Measurements from ENCODE around the gene ANTXR1. TPM values are rescaled to one million over a fixed set of nuclear protein-coding genes. Genes with fewer than 3 reads are reported as not detected.

Gene ANTXR1
- total and polyA plus RNA-seq, 9 of the 15 experiments (the other 6 are each of a cell fraction or from before 2014, with no cell fraction given): 0.07 to 1.00 (median 0.54) TPM

- no peak for TF ChIP-seq VEZF1 (CRISPR knock-in tag; IDR thresholded peaks at IDR 0.05)
Measured at GRCh38 chr2:69092857-69093256, 79.9 kb downstream of the ANTXR1 start (continued).

- ChIA-PET POLR2A (interaction anchor here (0.6 to 0.9 kb wide), 3 partner anchors 25 to 838 kb away, joined by 3 read pairs; no protein-coding TSS in a partner anchor), CTCF (ENCODE audit: low intra/inter-chr PET ratio) (no interaction called here)
- FAIRE-seq (no peak), DNase-seq (ENCODE audit: extremely low read depth in 1 of 4, low spot score in 3 of 4) (no peak), ATAC-seq (no peak)
- H3K4me1 ChIP-seq (replicated peaks in 1 of 2; ENCODE audit: control insufficient read depth in 2 of 2, insufficient read depth in 2 of 2, low read length in 2 of 2): peaks cover 0 to 7% of the 10 kb centered on the region in 2 experiments; a peak in 1 of 5 replicates
- no peaks in the 10 kb centered on the region for H3K9me3 ChIP-seq (replicated peaks; ENCODE audit: control insufficient read depth, insufficient read depth, low read depth, low read length)
- BruUV-seq (replicated peaks): no TSS peak
- H3K9me1 ChIP-seq (ENCODE audit: control insufficient read depth, insufficient read depth, low read length): no peaks in the 10 kb centered on the region
- 3% methylated on average over 2 of the region's 2 CpGs for WGBS (ENCODE audit: insufficient coverage, low coverage, missing lambda C conversion rate)
- H3K4me2 ChIP-seq (ENCODE audit: insufficient read depth, low read length): no peak overlapping the region
- no peak overlapping the region for H3K9ac ChIP-seq (ENCODE audit: insufficient read depth in 1 of 2, low read depth in 2 of 2, low read length in 2 of 2)
- H3K27ac ChIP-seq (ENCODE audit: extremely low read depth, low read depth, low read length): no peak overlapping the region
- peaks cover 2 to 4% of the 10 kb centered on the region in 2 experiments; a peak in 4 of 5 replicates for H3K27me3 ChIP-seq (ENCODE audit: control insufficient read depth in 2 of 2, insufficient read depth in 2 of 2, low read length in 2 of 2)
- no peaks in the 10 kb centered on the region for H3K36me3 ChIP-seq (ENCODE audit: control insufficient read depth, insufficient read depth, low read length)
- H3K79me2 ChIP-seq (ENCODE audit: control insufficient read depth, insufficient read depth, low read length): no peaks in the 10 kb centered on the region
- H3K4me3 ChIP-seq: no peak overlapping the region
- H2AFZ ChIP-seq (ENCODE audit: low read depth, low read length): no peak overlapping the region
- H4K20me1 ChIP-seq (replicated peaks; ENCODE audit: control insufficient read depth, insufficient read depth, low read length): no peaks in the 10 kb centered on the region
- intact Hi-C loops (cut with micrococcal nuclease): no loop called here
- in situ Hi-C loops (cut with MboI): no loop called here
- TF ChIP-seq ETV5 (CRISPR knock-in tag; IDR thresholded peaks at IDR 0.05; ENCODE audit: low read depth): no peak
- no peak for TF ChIP-seq BCOR (IDR thresholded peaks at IDR 0.05)
- TF ChIP-seq AFF4 (CRISPR knock-in tag; IDR thresholded peaks at IDR 0.05): no peak
- TF ChIP-seq PHTF2 (CRISPR knock-in tag; IDR thresholded peaks at IDR 0.05): no peak
- TF ChIP-seq ZNF717 (CRISPR knock-in tag; IDR thresholded peaks at IDR 0.05): no peak
- no peak for TF ChIP-seq ZC3H8 (IDR thresholded peaks at IDR 0.05)
- no peak for TF ChIP-seq ZNF695 (CRISPR knock-in tag; IDR thresholded peaks at IDR 0.05)
- no peak for TF ChIP-seq JUNB (CRISPR knock-in tag; conservative IDR thresholded peaks at IDR 0.05)
- TF ChIP-seq POLR2AphosphoS2 (IDR thresholded peaks at IDR 0.05; ENCODE audit: low read length): no peak
- no peak for TF ChIP-seq BRD4 (IDR thresholded peaks at IDR 0.05)
- no peak for TF ChIP-seq PTBP1 (IDR thresholded peaks at IDR 0.05; ENCODE audit: low read depth, low read length)
- TF ChIP-seq BCLAF1 (IDR thresholded peaks at IDR 0.05; ENCODE audit: borderline replicate concordance in 1 of 2, control insufficient read depth in 1 of 2, low read depth in 2 of 2, low read length in 1 of 2): no peak
- TF ChIP-seq STAT5A (IDR thresholded peaks at IDR 0.05; ENCODE audit: borderline replicate concordance, low read length): no peak
- TF ChIP-seq RNF2 (IDR thresholded peaks at IDR 0.05): no peak
Measured at GRCh38 chr2:69095305-69095704, 82.3 kb downstream of the ANTXR1 start.
